ENCODE measurements around the gene PPP1R8. TPM values are rescaled to one million over a fixed set of nuclear protein-coding genes. Genes with fewer than 3 reads are reported as not detected.

Gene PPP1R8
- total and polyA plus RNA-seq, 10 of the 15 experiments (the other 5 are each of a cell fraction or from before 2014, with no cell fraction given) = 10.2 to 77.0 (median 53.0) TPM

DNA sequence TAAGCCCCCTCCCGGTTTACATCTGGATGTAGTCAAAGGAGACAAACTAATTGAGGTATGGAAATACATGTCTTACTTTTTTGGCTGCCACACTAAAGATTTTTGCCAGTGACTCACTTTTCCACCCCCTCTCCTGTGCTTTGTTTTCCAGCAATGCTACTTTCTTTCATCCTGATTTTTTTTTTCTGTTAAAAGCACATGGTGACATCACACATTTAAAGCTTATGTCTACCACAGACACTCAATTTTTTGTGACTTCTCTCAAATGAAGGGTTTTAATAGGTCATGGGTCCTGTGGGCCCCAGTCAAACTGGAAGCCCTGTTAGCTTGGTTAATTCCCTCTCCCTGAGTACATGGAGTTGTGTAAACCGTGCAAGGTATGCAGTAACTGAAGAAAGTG, 2.2 kb downstream of the PPP1R8 start:
- H3K4me1 ChIP-seq (ENCODE audit: control insufficient read depth, insufficient read depth, low read length) = no peaks in the 10 kb centered on the region
- SMC1A ChIA-PET (ENCODE audit: uncharacterized antibody, unreplicated experiment) = interaction anchor here (0.9 to 4.7 kb wide), 10 partner anchors 9 to 231 kb away, joined by 3 to 35 read pairs (median 4); partner anchors contain the start of genes IFI6 and STX12

More for the DNA sequence above, 2.2 kb downstream of the PPP1R8 start:
- ATAC-seq (no peak), FAIRE-seq (no peak), DNase-seq (ENCODE audit: low read depth, low spot score) (no peak)
- H3K27ac ChIP-seq (ENCODE audit: control insufficient read depth, insufficient read depth) = no peak overlapping the region
- H2AFZ ChIP-seq (ENCODE audit: control insufficient read depth, low read depth, low read length) = no peak overlapping the region
- WGBS (ENCODE audit: insufficient coverage, insufficient replicate concordance, low lambda C conversion rate, missing lambda C conversion rate) = 96% methylated on average over 2 of the region's 2 CpGs
- POLR2A ChIA-PET = interaction anchor here (0.6 to 1.4 kb wide), 2 partner anchors 10 to 892 kb away, joined by 3 read pairs; no protein-coding TSS in a partner anchor
- H4K20me1 ChIP-seq (ENCODE audit: control insufficient read depth, insufficient read depth) = no peaks in the 10 kb centered on the region
- H3K4me3 ChIP-seq = peak overlapping the region; percentile 90
- peaks cover 0 to 4% of the 10 kb centered on the region in 2 experiments; a peak in 2 of 4 replicates for H3K36me3 ChIP-seq (ENCODE audit: control insufficient read depth in 2 of 2, insufficient read depth in 2 of 2, low read length in 1 of 2)
- H3K9me3 ChIP-seq (replicated peaks; ENCODE audit: control insufficient read depth, insufficient read depth, low read length) = no peaks in the 10 kb centered on the region
- no peaks in the 10 kb centered on the region for H3K27me3 ChIP-seq (replicated peaks in 1 of 2; ENCODE audit: control insufficient read depth in 2 of 2, insufficient read depth in 2 of 2, low read length in 1 of 2)
- TF ChIP-seq SREBF2 (IDR thresholded peaks at IDR 0.05; ENCODE audit: low read length) (no peak), MEF2A (IDR thresholded peaks at IDR 0.05; ENCODE audit: insufficient read depth, low read depth, low read length) (no peak), BRCA1 (IDR thresholded peaks at IDR 0.05; ENCODE audit: low read depth, low read length) (no peak), PML (IDR thresholded peaks at IDR 0.05; ENCODE audit: low read length) (no peak), MYB (IDR thresholded peaks at IDR 0.05; ENCODE audit: borderline replicate concordance, low read depth, low read length) (no peak), ZNF274 (IDR thresholded peaks at IDR 0.05; ENCODE audit: insufficient read depth, insufficient read length) (no peak), CHD2 (IDR thresholded peaks at IDR 0.05; ENCODE audit: borderline replicate concordance, low read depth, low read length) (no peak), KLF5 (IDR thresholded peaks at IDR 0.05; ENCODE audit: partially characterized antibody) (no peak), SUZ12 (IDR thresholded peaks at IDR 0.05; ENCODE audit: unreplicated experiment) (no peak), CHD1 (IDR thresholded peaks at IDR 0.05; ENCODE audit: low read depth, low read length) (no peak)
- TF ChIP-seq, protein P1, sequence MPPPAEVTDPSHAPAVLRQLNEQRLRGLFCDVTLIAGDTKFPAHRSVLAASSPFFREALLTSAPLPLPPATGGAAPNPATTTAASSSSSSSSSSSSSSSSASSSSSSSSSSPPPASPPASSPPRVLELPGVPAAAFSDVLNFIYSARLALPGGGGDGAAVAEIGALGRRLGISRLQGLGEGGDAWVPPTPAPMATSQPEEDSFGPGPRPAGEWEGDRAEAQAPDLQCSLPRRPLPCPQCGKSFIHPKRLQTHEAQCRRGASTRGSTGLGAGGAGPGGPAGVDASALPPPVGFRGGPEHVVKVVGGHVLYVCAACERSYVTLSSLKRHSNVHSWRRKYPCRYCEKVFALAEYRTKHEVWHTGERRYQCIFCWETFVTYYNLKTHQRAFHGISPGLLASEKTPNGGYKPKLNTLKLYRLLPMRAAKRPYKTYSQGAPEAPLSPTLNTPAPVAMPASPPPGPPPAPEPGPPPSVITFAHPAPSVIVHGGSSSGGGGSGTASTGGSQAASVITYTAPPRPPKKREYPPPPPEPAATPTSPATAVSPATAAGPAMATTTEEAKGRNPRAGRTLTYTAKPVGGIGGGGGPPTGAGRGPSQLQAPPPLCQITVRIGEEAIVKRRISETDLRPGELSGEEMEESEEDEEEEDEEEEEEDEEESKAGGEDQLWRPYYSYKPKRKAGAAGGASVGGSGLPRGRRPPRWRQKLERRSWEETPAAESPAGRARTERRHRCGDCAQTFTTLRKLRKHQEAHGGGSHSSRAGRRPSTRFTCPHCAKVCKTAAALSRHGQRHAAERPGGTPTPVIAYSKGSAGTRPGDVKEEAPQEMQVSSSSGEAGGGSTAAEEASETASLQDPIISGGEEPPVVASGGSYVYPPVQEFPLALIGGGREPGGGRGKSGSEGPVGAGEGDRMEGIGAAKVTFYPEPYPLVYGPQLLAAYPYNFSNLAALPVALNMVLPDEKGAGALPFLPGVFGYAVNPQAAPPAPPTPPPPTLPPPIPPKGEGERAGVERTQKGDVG (CRISPR knock-in tag; IDR thresholded peaks at IDR 0.05) = no peak
- TF ChIP-seq, protein P2, sequence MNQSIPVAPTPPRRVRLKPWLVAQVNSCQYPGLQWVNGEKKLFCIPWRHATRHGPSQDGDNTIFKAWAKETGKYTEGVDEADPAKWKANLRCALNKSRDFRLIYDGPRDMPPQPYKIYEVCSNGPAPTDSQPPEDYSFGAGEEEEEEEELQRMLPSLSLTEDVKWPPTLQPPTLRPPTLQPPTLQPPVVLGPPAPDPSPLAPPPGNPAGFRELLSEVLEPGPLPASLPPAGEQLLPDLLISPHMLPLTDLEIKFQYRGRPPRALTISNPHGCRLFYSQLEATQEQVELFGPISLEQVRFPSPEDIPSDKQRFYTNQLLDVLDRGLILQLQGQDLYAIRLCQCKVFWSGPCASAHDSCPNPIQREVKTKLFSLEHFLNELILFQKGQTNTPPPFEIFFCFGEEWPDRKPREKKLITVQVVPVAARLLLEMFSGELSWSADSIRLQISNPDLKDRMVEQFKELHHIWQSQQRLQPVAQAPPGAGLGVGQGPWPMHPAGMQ (IDR thresholded peaks at IDR 0.05; ENCODE audit: borderline replicate concordance) = no peak
- TF ChIP-seq, protein P3, sequence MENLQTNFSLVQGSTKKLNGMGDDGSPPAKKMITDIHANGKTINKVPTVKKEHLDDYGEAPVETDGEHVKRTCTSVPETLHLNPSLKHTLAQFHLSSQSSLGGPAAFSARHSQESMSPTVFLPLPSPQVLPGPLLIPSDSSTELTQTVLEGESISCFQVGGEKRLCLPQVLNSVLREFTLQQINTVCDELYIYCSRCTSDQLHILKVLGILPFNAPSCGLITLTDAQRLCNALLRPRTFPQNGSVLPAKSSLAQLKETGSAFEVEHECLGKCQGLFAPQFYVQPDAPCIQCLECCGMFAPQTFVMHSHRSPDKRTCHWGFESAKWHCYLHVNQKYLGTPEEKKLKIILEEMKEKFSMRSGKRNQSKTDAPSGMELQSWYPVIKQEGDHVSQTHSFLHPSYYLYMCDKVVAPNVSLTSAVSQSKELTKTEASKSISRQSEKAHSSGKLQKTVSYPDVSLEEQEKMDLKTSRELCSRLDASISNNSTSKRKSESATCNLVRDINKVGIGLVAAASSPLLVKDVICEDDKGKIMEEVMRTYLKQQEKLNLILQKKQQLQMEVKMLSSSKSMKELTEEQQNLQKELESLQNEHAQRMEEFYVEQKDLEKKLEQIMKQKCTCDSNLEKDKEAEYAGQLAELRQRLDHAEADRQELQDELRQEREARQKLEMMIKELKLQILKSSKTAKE (IDR thresholded peaks at IDR 0.05; ENCODE audit: low read depth, poor library complexity, severe bottlenecking) = no peak
- peaks cover 49% of the 10 kb centered on the region for H3K79me2 ChIP-seq (ENCODE audit: control insufficient read depth, insufficient read depth, low read length)
- intact Hi-C loops (cut with micrococcal nuclease; ENCODE audit: unreplicated experiment) = loop anchor here (5.0 to 10.0 kb wide), 2 partner anchors 108 to 160 kb away; partner anchors contain the start of genes FAM76A and IFI6
- RAD21 ChIA-PET (ENCODE audit: unreplicated experiment) = interaction anchor here (0.7 kb wide), 1 partner anchor 161 kb away, joined by 3 read pairs; the partner anchor contains the start of gene IFI6
- in situ Hi-C loops (cut with MboI) = no loop called here
- no peak overlapping the region for H3K9ac ChIP-seq (ENCODE audit: control insufficient read depth, insufficient read depth, low read length)
- BruUV-seq (replicated peaks) = no TSS peak
- no peak overlapping the region for H3K4me2 ChIP-seq (ENCODE audit: control insufficient read depth, insufficient read depth)
- CTCF ChIA-PET = interaction anchor here (0.6 to 4.8 kb wide), 8 partner anchors 8 to 226 kb away, joined by 3 to 32 read pairs (median 4); partner anchors contain the start of gene IFI6
